K562 (cell line): ENCODE measurements around the gene RDH16. TPM values are rescaled to one million over a fixed set of nuclear protein-coding genes. Genes with fewer than 3 reads are reported as not detected.
"Not testable (repeated sequence)": the region's sequence is repeated elsewhere in the genome, so short reads cannot be mapped to it uniquely, and the experiment has no call there.

ENCODE experiments used
- ATAC-seq: fragments of 200-7000 bp; cut with Tn5 transposase; 3 replicates; pipeline ENCODE4 v1.9.1; 2020; ENCODE audit warnings: moderate library complexity
- BruUV-seq: library from RNA; stranded (reverse); fragments of 400-500 nt; replicated peaks from 2 replicates; lab custom pipeline; 2021; lab: Mats Ljungman, UMichigan
- CTCF ChIA-PET: fragments of 300-600 bp; formaldehyde crosslinking; extraction: SDS; loops from one replicate; lab custom pipeline; 2021; ENCODE audit warnings: low intra/inter-chr PET ratio; lab: Yijun Ruan, JAX
- POLR2A ChIA-PET: fragments of 300-600, 350-650 bp; sonication (Branson Sonifier 250); formaldehyde crosslinking; extraction: SDS; loops from one replicate; lab custom pipeline; 2021; ENCODE audit warnings: antibody characterized with exemption, inconsistent platforms; lab: Yijun Ruan, JAX
- DNase-seq, 4 experiments: peaks; one replicate each; pipeline versions ENCODE4 v3.0.0 to v3.0.0-alpha.2; 2011 to 2018; ENCODE audit warnings: low spot score in 3 of 4, mixed read lengths in 3 of 4; ENCODE audit errors: extremely low read depth in 1 of 4
- FAIRE-seq: peaks from 2 replicates; lab custom pipeline; 2011; peaks lifted over from hg19 to GRCh38; lab: Jason Lieb, UNC
- H2AFZ ChIP-seq: 2 replicates; pipeline ENCODE4 v1.6.0; 2011; ENCODE audit warnings: low read depth, low read length, control low read depth, inconsistent platforms
- H3K27ac ChIP-seq: fragments of 200-600 bp; 3 replicates; pipeline ENCODE4 v1.8.0; 2011; ENCODE audit warnings: low read depth, mild to moderate bottlenecking, control low read depth, inconsistent platforms, low read length, moderate library complexity, mixed read lengths; ENCODE audit errors: extremely low read depth
- H3K27me3 ChIP-seq, 2 experiments: fragments of 300-600 bp in 1 of 2; 2 replicates in 1 of 2; 3 replicates in 1 of 2; pipeline versions ENCODE4 v1.6.0 to v1.8.0; 2011; ENCODE audit warnings: inconsistent platforms in 2 of 2, low read length in 2 of 2, mild to moderate bottlenecking in 1 of 2, mixed read lengths in 1 of 2, moderate library complexity in 1 of 2; ENCODE audit not compliant: control insufficient read depth in 2 of 2, insufficient read depth in 2 of 2
- H3K36me3 ChIP-seq: fragments of 300-600 bp; 3 replicates; pipeline ENCODE4 v1.8.0; 2011; ENCODE audit warnings: mild to moderate bottlenecking, low read length, inconsistent platforms; ENCODE audit not compliant: control insufficient read depth, insufficient read depth
- H3K4me1 ChIP-seq, 2 experiments: fragments of 200-600 bp in 1 of 2; replicated peaks in 1 of 2; 2 replicates in 1 of 2; 3 replicates in 1 of 2; pipeline versions ENCODE4 v1.5.1 to v1.8.0; 2011; ENCODE audit warnings: inconsistent platforms in 2 of 2, low read length in 2 of 2, mild to moderate bottlenecking in 1 of 2, mixed read lengths in 1 of 2, moderate library complexity in 1 of 2; ENCODE audit not compliant: control insufficient read depth in 2 of 2, insufficient read depth in 2 of 2
- H3K4me2 ChIP-seq: 2 replicates; pipeline ENCODE4 v1.6.1; 2011; ENCODE audit warnings: low read length, control low read depth, inconsistent platforms, mixed read lengths; ENCODE audit not compliant: insufficient read depth
- H3K4me3 ChIP-seq: fragments of 200-600 bp; sonication (generic), shearing (Covaris generic); 2 replicates; pipeline ENCODE4 v1.5.1; 2016; ENCODE audit warnings: control low read depth, inconsistent platforms
- H3K79me2 ChIP-seq: fragments of 200-600 bp; 3 replicates; pipeline ENCODE4 v1.8.0; 2011; ENCODE audit warnings: low read length, inconsistent platforms; ENCODE audit not compliant: control insufficient read depth, insufficient read depth
- H3K9ac ChIP-seq, 2 experiments: 2 replicates each; pipeline versions ENCODE4 v1.6.0 to v1.6.1; 2011; ENCODE audit warnings: low read depth in 2 of 2, low read length in 2 of 2, control low read depth in 1 of 2, inconsistent platforms in 1 of 2, mild to moderate bottlenecking in 1 of 2, mixed read lengths in 1 of 2; ENCODE audit not compliant: insufficient read depth in 1 of 2
- H3K9me1 ChIP-seq: one replicate; pipeline ENCODE4 v1.6.0; 2011; ENCODE audit warnings: inconsistent platforms, mild to moderate bottlenecking, low read length, moderate library complexity; ENCODE audit not compliant: control insufficient read depth, insufficient read depth
- H3K9me3 ChIP-seq: replicated peaks from 2 replicates; pipeline ENCODE4 v1.5.1; 2011; ENCODE audit warnings: low read depth, low read length, inconsistent platforms; ENCODE audit not compliant: control insufficient read depth, insufficient read depth
- H4K20me1 ChIP-seq: replicated peaks from 2 replicates; pipeline ENCODE4 v1.6.1; 2011; ENCODE audit warnings: low read length, inconsistent platforms, mixed read lengths; ENCODE audit not compliant: control insufficient read depth, insufficient read depth
- CHAMP1 ChIP-seq: fragments of 450-650 bp; IDR thresholded peaks from 2 replicates; pipeline ENCODE4 v1.6.1; 2016; ENCODE audit warnings: mild to moderate bottlenecking
- FOXA3 ChIP-seq, 2 experiments: fragments of 450-650 bp in 1 of 2; sonication (generic) in 1 of 2; formaldehyde crosslinking; IDR thresholded peaks in 1 of 2; conservative IDR thresholded peaks in 1 of 2; 2 replicates each; pipeline versions ENCODE4 v1.4.0 to v1.8.0; 2020 to 2022; ENCODE audit warnings: mild to moderate bottlenecking in 2 of 2, missing genetic modification reagents in 1 of 2
- FOXK2 ChIP-seq, 2 experiments: fragments of 450-650 bp; IDR thresholded peaks in 1 of 2; conservative IDR thresholded peaks in 1 of 2; 2 replicates each; pipeline ENCODE4 v1.6.1; 2016; ENCODE audit warnings: low read depth in 2 of 2, mild to moderate bottlenecking in 1 of 2
- HDAC2 ChIP-seq: fragments of 450-650 bp; IDR thresholded peaks from 2 replicates; pipeline ENCODE4 v1.6.1; 2016; ENCODE audit warnings: mild to moderate bottlenecking
- NFRKB ChIP-seq: fragments of 450-650 bp; IDR thresholded peaks from 2 replicates; pipeline ENCODE4 v1.6.1; 2016; ENCODE audit warnings: low read depth
- NRF1 ChIP-seq, 2 experiments: fragments of 450-650 bp; IDR thresholded peaks in 1 of 2; conservative IDR thresholded peaks in 1 of 2; 2 replicates each; pipeline ENCODE4 v1.6.1; 2014; ENCODE audit warnings: mild to moderate bottlenecking in 2 of 2
- TFAP4 ChIP-seq: sonication (generic); formaldehyde crosslinking; IDR thresholded peaks from 2 replicates; pipeline ENCODE4 v1.8.0; 2022; ENCODE audit warnings: missing genetic modification reagents, mild to moderate bottlenecking, moderate library complexity, borderline replicate concordance
- YY1 ChIP-seq, 3 experiments: IDR thresholded peaks; 2 replicates each; pipeline ENCODE4 v1.6.1; 2011; ENCODE audit warnings: low read length in 2 of 3, mild to moderate bottlenecking in 2 of 3, moderate library complexity in 2 of 3, borderline replicate concordance in 1 of 3, control low read depth in 1 of 3, low read depth in 1 of 3; ENCODE audit not compliant: insufficient read depth in 3 of 3, insufficient replicate concordance in 2 of 3, control insufficient read depth in 1 of 3, insufficient read length in 1 of 3; ENCODE audit errors: extremely low read depth in 1 of 3
- ZSCAN29 ChIP-seq: fragments of 450-650 bp; IDR thresholded peaks from 2 replicates; pipeline ENCODE4 v1.6.1; 2017
- WGBS: fragments of 100-300 bp; shearing (Covaris generic); methylation state at CpG from one replicate; pipeline ENCODE4 v1.1.6; 2016; ENCODE audit warnings: low coverage, mixed read lengths; ENCODE audit not compliant: insufficient coverage; ENCODE audit errors: missing lambda C conversion rate; 5-methylcytosine and 5-hydroxymethylcytosine counted together
- in situ Hi-C: fragments of 300-500 bp; cut with MboI; formaldehyde crosslinking; loops from 4 replicates; pipeline ENCODE4 v1.15.0; 2018; ENCODE audit warnings: inconsistent platforms, mixed read lengths
- intact Hi-C: fragments of 100-400 bp; cut with micrococcal nuclease; formaldehyde crosslinking; loops from 2 replicates; pipeline ENCODE4 v1.14.2; 2022
- polyA plus RNA-seq, 8 experiments: library from polyadenylated mRNA; depleted of rRNA in 4 of 8; stranded (reverse) in 5 of 8; unstranded in 3 of 8; fragments of >200 nt; fragmentation: Nextera tagmentation in 2 of 8; fragmentation: Illumina TruSeq in 1 of 8; extraction: Ambion mirVana in 2 of 8; extraction: Trizol in 1 of 8; gene quantifications; 2 replicates each; pipeline versions ENCODE4 v1.2.1 to v1.2.3, GENCODE V29; 2011 to 2014; ENCODE audit warnings: inconsistent platforms in 1 of 8, missing spikeins in 1 of 8
- total RNA-seq, 7 experiments: library from RNA; depleted of rRNA in 6 of 7; stranded (reverse); fragments of >200 nt in 6 of 7; fragmentation: Illumina TruSeq in 2 of 7; extraction: Trizol in 2 of 7; gene quantifications; 2 replicates each; pipeline versions ENCODE4 v1.2.1 to v1.2.3, GENCODE V29; 2011 to 2021; ENCODE audit warnings: low replicate concordance in 1 of 7
- TF ChIP-seq, protein P1 (sequence below), 2 experiments: fragments of 450-650 bp; IDR thresholded peaks; 2 replicates each; pipeline ENCODE4 v1.6.1; 2016

Gene RDH16
- total and polyA plus RNA-seq, 9 of the 15 experiments (the other 6 are each of a cell fraction or from before 2014, with no cell fraction given) = 0.11 to 0.52 (median 0.22) TPM; not detected in 1

- peaks cover 4 to 16% of the 10 kb centered on the region in 2 experiments; a peak in 3 of 5 replicates for H3K4me1 ChIP-seq
- intact Hi-C loops, H3K4me3 ChIP-seq, H3K79me2 ChIP-seq, H3K9me3 ChIP-seq, H4K20me1 ChIP-seq, H3K9me1 ChIP-seq, H3K36me3 ChIP-seq, BruUV-seq: not testable (repeated sequence)
- WGBS = 56% methylated on average over 15 of the region's 15 CpGs
- peak; percentile 50; the same call in 1 of the 3 replicates for ATAC-seq
- H3K4me2 ChIP-seq = peak overlapping the region; percentile 49
- H2AFZ ChIP-seq = peak overlapping the region; percentile 86
- TF ChIP-seq CHAMP1 (0 out of 2 replicates have a peak, but pooled peaks have one; percentile 29), YY1 (IDR thresholded peaks at IDR 0.05; ENCODE audit: borderline replicate concordance in 1 of 3, control insufficient read depth in 1 of 3, extremely low read depth in 1 of 3, insufficient read depth in 3 of 3, insufficient read length in 1 of 3, insufficient replicate concordance in 2 of 3, low read depth in 1 of 3, low read length in 2 of 3) (peak in 2 of 3 experiments; percentile 60 to 76), HDAC2 (0 out of 2 replicates have a peak, but pooled peaks have one; percentile 10), FOXA3 (CRISPR knock-in tag; conservative IDR thresholded peaks at IDR 0.05 in 1 of 2, IDR thresholded peaks at IDR 0.05 in 1 of 2) (peak; percentile 71 to 90), FOXK2 (conservative IDR thresholded peaks at IDR 0.05 in 1 of 2, IDR thresholded peaks at IDR 0.05 in 1 of 2; ENCODE audit: low read depth in 2 of 2) (peak; percentile 84 to 85; a peak in 3 of 4 replicates), ZSCAN29 (0 out of 2 replicates have a peak, but pooled peaks have one; percentile 41), NFRKB (peak; percentile 60; the same call in 1 of the 2 replicates), NRF1 (conservative IDR thresholded peaks at IDR 0.05 in 1 of 2, IDR thresholded peaks at IDR 0.05 in 1 of 2) (peak; percentile 16 to 30; a peak in 1 of 4 replicates), TFAP4 (peak; percentile 63; the same call in 1 of the 2 replicates)
- TF ChIP-seq, protein P1, sequence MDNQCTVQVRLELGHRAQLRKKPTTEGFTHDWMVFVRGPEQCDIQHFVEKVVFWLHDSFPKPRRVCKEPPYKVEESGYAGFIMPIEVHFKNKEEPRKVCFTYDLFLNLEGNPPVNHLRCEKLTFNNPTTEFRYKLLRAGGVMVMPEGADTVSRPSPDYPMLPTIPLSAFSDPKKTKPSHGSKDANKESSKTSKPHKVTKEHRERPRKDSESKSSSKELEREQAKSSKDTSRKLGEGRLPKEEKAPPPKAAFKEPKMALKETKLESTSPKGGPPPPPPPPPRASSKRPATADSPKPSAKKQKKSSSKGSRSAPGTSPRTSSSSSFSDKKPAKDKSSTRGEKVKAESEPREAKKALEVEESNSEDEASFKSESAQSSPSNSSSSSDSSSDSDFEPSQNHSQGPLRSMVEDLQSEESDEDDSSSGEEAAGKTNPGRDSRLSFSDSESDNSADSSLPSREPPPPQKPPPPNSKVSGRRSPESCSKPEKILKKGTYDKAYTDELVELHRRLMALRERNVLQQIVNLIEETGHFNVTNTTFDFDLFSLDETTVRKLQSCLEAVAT (IDR thresholded peaks at IDR 0.05) = peak in 1 of 2 experiments; percentile 60; a peak in 2 of 4 replicates
- TF ChIP-seq, all 486 proteins: peak for 10; not testable (repeated sequence) for 476
- POLR2A ChIA-PET = interaction anchor here (0.6 to 0.7 kb wide), 2 partner anchors 45 to 57 kb away, joined by 3 to 4 read pairs; no protein-coding TSS in a partner anchor
- in situ Hi-C loops, CTCF ChIA-PET, H3K27me3 ChIP-seq, H3K9ac ChIP-seq, FAIRE-seq: not testable (repeated sequence)
- peak overlapping the region; percentile 50; the same call in 1 of the 3 replicates for H3K27ac ChIP-seq
- peak in 1 of 4 experiments; percentile 61 for DNase-seq
These were observed 8.7 kb upstream of the RDH16 start for GRCh38 chr12:56965997-56966642.
